Activated CD8-positive, alpha-beta memory T cell treated with anti-CD3 and anti-CD28 coated beads, Interleukin-2, amount 10 ng/mL, durations not matched to agents 7 days and 5 days (primary cell): ENCODE data around the gene PIM2. TPM values are rescaled to one million over a fixed set of nuclear protein-coding genes. Genes with fewer than 3 reads are reported as not detected.
A peak's percentile ranks its signal among the peaks of the same experiment; 100 is the strongest.

ENCODE experiments used
- ATAC-seq: fragments of 150-1000 bp; cut with Tn5 transposase; one replicate; pipeline ENCODE4 v1.10.0; 2021; ENCODE audit warnings: moderate library complexity
- CTCF ChIA-PET: fragments of 350-600 bp; sonication (Branson Sonifier 250); formaldehyde crosslinking; loops from one replicate; lab custom pipeline; 2021; ENCODE audit warnings: antibody characterized with exemption; lab: Charles Lee
- DNase-seq: peaks from one replicate; pipeline ENCODE4 v3.0.0-alpha.2; 2020
- H3K27ac Mint-ChIP-seq: one replicate; pipeline ENCODE4 v1.8.0; 2021; ENCODE audit warnings: mild to moderate bottlenecking, mixed read lengths
- H3K27me3 Mint-ChIP-seq: one replicate; pipeline ENCODE4 v1.8.0; 2021; ENCODE audit warnings: mixed read lengths
- H3K36me3 Mint-ChIP-seq: one replicate; pipeline ENCODE4 v1.8.0; 2021; ENCODE audit warnings: mild to moderate bottlenecking, mixed read lengths
- H3K4me1 Mint-ChIP-seq: one replicate; pipeline ENCODE4 v1.8.0; 2021; ENCODE audit warnings: mixed read lengths
- H3K4me3 Mint-ChIP-seq: one replicate; pipeline ENCODE4 v1.8.0; 2021; ENCODE audit warnings: mild to moderate bottlenecking, moderate library complexity, mixed read lengths
- H3K9me3 Mint-ChIP-seq: one replicate; pipeline ENCODE4 v1.8.0; 2022; ENCODE audit warnings: low read depth, mixed read lengths
- total RNA-seq, 2 experiments: library from RNA; stranded (reverse); gene quantifications; one replicate each; pipeline ENCODE4 v1.2.3, GENCODE V29; 2021

The PIM2 gene
- total RNA-seq, 2 experiments from 2014 or later = 168 to 252 TPM

GRCh38 chrX:48927123-48927522 lies 8.3 kb upstream of the PIM2 start:
- no peak for ATAC-seq
- Mint-ChIP-seq H3K9me3 (no peaks in the 10 kb centered on the region), H3K27ac (peak overlapping the region; percentile 42), H3K4me1 (peaks cover 33% of the 10 kb centered on the region), H3K4me3 (no peak overlapping the region), H3K36me3 (peaks cover 28% of the 10 kb centered on the region), H3K27me3 (no peaks in the 10 kb centered on the region)
- CTCF ChIA-PET = interaction anchor here (0.9 kb wide), 1 partner anchor 10 kb away, joined by 3 read pairs; no protein-coding TSS in a partner anchor
- DNase-seq = no peak

- Mint-ChIP-seq H3K36me3 (peaks cover 27% of the 10 kb centered on the region), H3K27me3 (no peaks in the 10 kb centered on the region), H3K9me3 (no peaks in the 10 kb centered on the region), H3K27ac (peak overlapping the region; percentile 78), H3K4me1 (peaks cover 52% of the 10 kb centered on the region), H3K4me3 (no peak overlapping the region)
- DNase-seq (no peak), ATAC-seq (no peak)
- CTCF ChIA-PET = no interaction called here
Observed at GRCh38 chrX:48924270-48924669, 5.4 kb upstream of the PIM2 start.

- H3K27me3 Mint-ChIP-seq = no peaks in the 10 kb centered on the region
- H3K4me3 Mint-ChIP-seq = no peak overlapping the region
- peaks cover 27% of the 10 kb centered on the region for H3K36me3 Mint-ChIP-seq
- H3K27ac Mint-ChIP-seq = peak overlapping the region; percentile 78
- H3K4me1 Mint-ChIP-seq = peaks cover 52% of the 10 kb centered on the region
- CTCF ChIA-PET = no interaction called here
- ATAC-seq (no peak), DNase-seq (no peak)
- H3K9me3 Mint-ChIP-seq = no peaks in the 10 kb centered on the region
Observed at GRCh38 chrX:48923771-48924170, 4.9 kb upstream of the PIM2 start.

- Mint-ChIP-seq H3K4me1 (peaks cover 54% of the 10 kb centered on the region), H3K4me3 (peak overlapping the region; percentile 96), H3K36me3 (peaks cover 45% of the 10 kb centered on the region), H3K27ac (peak overlapping the region; percentile 90), H3K27me3 (no peaks in the 10 kb centered on the region), H3K9me3 (no peaks in the 10 kb centered on the region)
- CTCF ChIA-PET = interaction anchor here (2.1 kb wide), 1 partner anchor 16 kb away, joined by 11 read pairs; no protein-coding TSS in a partner anchor
- ATAC-seq (no peak), DNase-seq (no peak)
Observed at GRCh38 chrX:48920718-48921104, 1.9 kb upstream of the PIM2 start.

GRCh38 chrX:48919947-48920717 lies 1.3 kb upstream of the PIM2 start:
- CTCF ChIA-PET = interaction anchor here (1.0 to 2.1 kb wide), 4 partner anchors 17 to 123 kb away, joined by 3 to 11 read pairs (median 4); partner anchors contain the start of gene TFE3
- ATAC-seq (peak; percentile 6), DNase-seq (peak; percentile 59)
- Mint-ChIP-seq H3K4me1 (peaks cover 54% of the 10 kb centered on the region), H3K27me3 (no peaks in the 10 kb centered on the region), H3K4me3 (peak overlapping the region; percentile 96), H3K27ac (peak overlapping the region; percentile 90), H3K9me3 (no peaks in the 10 kb centered on the region), H3K36me3 (peaks cover 46% of the 10 kb centered on the region)

GRCh38 chrX:48919360-48919841 lies 577 bp upstream of the PIM2 start:
- CTCF ChIA-PET = interaction anchor here (1.0 to 2.1 kb wide), 4 partner anchors 18 to 124 kb away, joined by 3 to 11 read pairs (median 4); partner anchors contain the start of gene TFE3
- ATAC-seq (peak; percentile 11), DNase-seq (peak; percentile 66)
- no peaks in the 10 kb centered on the region for H3K9me3 Mint-ChIP-seq
- H3K27me3 Mint-ChIP-seq = no peaks in the 10 kb centered on the region
- peak overlapping the region; percentile 90 for H3K27ac Mint-ChIP-seq
- peak overlapping the region; percentile 96 for H3K4me3 Mint-ChIP-seq
- peaks cover 51% of the 10 kb centered on the region for H3K36me3 Mint-ChIP-seq
- peaks cover 59% of the 10 kb centered on the region for H3K4me1 Mint-ChIP-seq

GRCh38 chrX:48918301-48918642 lies 552 bp downstream of the PIM2 start:
- H3K4me3 Mint-ChIP-seq = peak overlapping the region; percentile 96
- ATAC-seq (no peak), DNase-seq (no peak)
- H3K27ac Mint-ChIP-seq = peak overlapping the region; percentile 90
- H3K9me3 Mint-ChIP-seq = no peaks in the 10 kb centered on the region
- H3K4me1 Mint-ChIP-seq = peaks cover 60% of the 10 kb centered on the region
- H3K36me3 Mint-ChIP-seq = peaks cover 53% of the 10 kb centered on the region
- no peaks in the 10 kb centered on the region for H3K27me3 Mint-ChIP-seq
- CTCF ChIA-PET = interaction anchor here (1.0 kb wide), 1 partner anchor 23 kb away, joined by 3 read pairs; no protein-coding TSS in a partner anchor

- peaks cover 60% of the 10 kb centered on the region for H3K4me1 Mint-ChIP-seq
- ATAC-seq (peak; percentile 48), DNase-seq (peak; percentile 94)
- H3K36me3 Mint-ChIP-seq = peaks cover 56% of the 10 kb centered on the region
- H3K27ac Mint-ChIP-seq = peak overlapping the region; percentile 90
- no peaks in the 10 kb centered on the region for H3K27me3 Mint-ChIP-seq
- CTCF ChIA-PET = interaction anchor here (1.0 to 1.8 kb wide), 5 partner anchors 20 to 96 kb away, joined by 3 to 7 read pairs (median 4); no protein-coding TSS in a partner anchor
- H3K9me3 Mint-ChIP-seq = no peaks in the 10 kb centered on the region
- peak overlapping the region; percentile 96 for H3K4me3 Mint-ChIP-seq
Observed at GRCh38 chrX:48917139-48918001, 1.5 kb downstream of the PIM2 start.

GRCh38 chrX:48914593-48915493 lies 4.0 kb downstream of the PIM2 start:
- H3K4me1 Mint-ChIP-seq = peaks cover 59% of the 10 kb centered on the region
- CTCF ChIA-PET = interaction anchor here (1.0 kb wide), 1 partner anchor 29 kb away, joined by 3 read pairs; no protein-coding TSS in a partner anchor
- ATAC-seq (no peak), DNase-seq (no peak)
- no peaks in the 10 kb centered on the region for H3K9me3 Mint-ChIP-seq
- peak overlapping the region; percentile 96 for H3K4me3 Mint-ChIP-seq
- peak overlapping the region; percentile 56 for H3K27ac Mint-ChIP-seq
- peaks cover 3% of the 10 kb centered on the region for H3K27me3 Mint-ChIP-seq
- H3K36me3 Mint-ChIP-seq = peaks cover 58% of the 10 kb centered on the region

GRCh38 chrX:48913605-48914366 lies 5.0 kb downstream of the PIM2 start:
- no peak for DNase-seq
- Mint-ChIP-seq H3K36me3 (peaks cover 58% of the 10 kb centered on the region), H3K9me3 (no peaks in the 10 kb centered on the region), H3K27ac (peak overlapping the region; percentile 56), H3K27me3 (peaks cover 3% of the 10 kb centered on the region), H3K4me1 (peaks cover 55% of the 10 kb centered on the region), H3K4me3 (peak overlapping the region; percentile 96)
- no peak for ATAC-seq
- CTCF ChIA-PET = interaction anchor here (2.6 kb wide), 1 partner anchor 26 kb away, joined by 10 read pairs; no protein-coding TSS in a partner anchor

- H3K27ac Mint-ChIP-seq = peak within 1 kb of the TSS; percentile 92
- peak; percentile 78 for ATAC-seq
- CTCF ChIA-PET = interaction anchor here (0.5 to 2.6 kb wide), 7 partner anchors 20 to 372 kb away, joined by 3 to 10 read pairs (median 4); partner anchors contain the start of gene TBC1D25
- H3K27me3 Mint-ChIP-seq = peaks cover 3% of the 10 kb centered on the region
- no peaks in the 10 kb centered on the region for H3K9me3 Mint-ChIP-seq
- DNase-seq = peak; percentile 92
- H3K36me3 Mint-ChIP-seq = peaks cover 41% of the 10 kb centered on the region
- H3K4me3 Mint-ChIP-seq = peak within 1 kb of the TSS; percentile 96
- peaks cover 51% of the 10 kb centered on the region for H3K4me1 Mint-ChIP-seq
Observed at GRCh38 chrX:48911412-48912182, 7.2 kb downstream of the PIM2 start, which contains the start of gene SLC35A2. Gene SLC35A2, minus strand, starts transcription at chrX:48911646. Its CDS starts 10 bp downstream, at chrX:48911636.
